ENCODE data around the gene CCDC127.
"Not testable (repeated sequence)": the region's sequence is repeated elsewhere in the genome, so short reads cannot be mapped to it uniquely, and the experiment has no call there.

Gene CCDC127

GRCh38 chr5:233426-233825, 15.5 kb upstream of the CCDC127 start:
- not testable (repeated sequence) for DNase-seq

GRCh38 chr5:231661-232060, 13.7 kb upstream of the CCDC127 start:
- no peak for DNase-seq

- DNase-seq, result no peak
These were observed 12.8 kb upstream of the CCDC127 start for GRCh38 chr5:230711-231110.

- DNase-seq, result no peak
These were observed 10.9 kb upstream of the CCDC127 start for GRCh38 chr5:228886-229285.

GRCh38 chr5:227375-227774, 9.4 kb upstream of the CCDC127 start:
- not testable (repeated sequence) for DNase-seq

GRCh38 chr5:225334-225733, 7.4 kb upstream of the CCDC127 start:
- no peak for DNase-seq

- DNase-seq, result no peak
These were observed 5.8 kb upstream of the CCDC127 start for GRCh38 chr5:223791-224190.

GRCh38 chr5:222951-223715, 5.2 kb upstream of the CCDC127 start:
- not testable (repeated sequence) for DNase-seq

- no peak for DNase-seq
These were observed 2.0 kb upstream of the CCDC127 start for GRCh38 chr5:219991-220390.

- no peak for DNase-seq
These were observed 1.5 kb upstream of the CCDC127 start for GRCh38 chr5:219460-219863.

GRCh38 chr5:218457-219291, 721 bp upstream of the CCDC127 start:
- peak in 1 of 2 experiments; percentile 6 for DNase-seq

GRCh38 chr5:216076-216475, 1.9 kb downstream of the CCDC127 start:
- not testable (repeated sequence) for DNase-seq

- DNase-seq, result not testable (repeated sequence)
These were observed 2.7 kb downstream of the CCDC127 start for GRCh38 chr5:215256-215655.

- no peak for DNase-seq
These were observed 4.1 kb downstream of the CCDC127 start for GRCh38 chr5:213803-214395.

- DNase-seq, result no peak
These were observed 9.4 kb downstream of the CCDC127 start for GRCh38 chr5:208449-209114.

- no peak for DNase-seq
These were observed 10.4 kb downstream of the CCDC127 start for GRCh38 chr5:207599-207998.

GRCh38 chr5:206927-207536, 10.9 kb downstream of the CCDC127 start:
- DNase-seq, result no peak

- no peak for DNase-seq
These were observed 11.5 kb downstream of the CCDC127 start for GRCh38 chr5:206406-206805.

GRCh38 chr5:204966-205670, 12.8 kb downstream of the CCDC127 start:
- no peak for DNase-seq

GRCh38 chr5:204462-204861, 13.5 kb downstream of the CCDC127 start:
- DNase-seq, result no peak

- DNase-seq, result no peak
These were observed 14.0 kb downstream of the CCDC127 start for GRCh38 chr5:204001-204400.

Measured in NCI-H187 (cell line).